ENCODE measurements around the gene ABCB8. TPM values are rescaled to one million over a fixed set of nuclear protein-coding genes. Genes with fewer than 3 reads are reported as not detected.

Gene ABCB8
- total RNA-seq: 67.6 TPM

DNA sequence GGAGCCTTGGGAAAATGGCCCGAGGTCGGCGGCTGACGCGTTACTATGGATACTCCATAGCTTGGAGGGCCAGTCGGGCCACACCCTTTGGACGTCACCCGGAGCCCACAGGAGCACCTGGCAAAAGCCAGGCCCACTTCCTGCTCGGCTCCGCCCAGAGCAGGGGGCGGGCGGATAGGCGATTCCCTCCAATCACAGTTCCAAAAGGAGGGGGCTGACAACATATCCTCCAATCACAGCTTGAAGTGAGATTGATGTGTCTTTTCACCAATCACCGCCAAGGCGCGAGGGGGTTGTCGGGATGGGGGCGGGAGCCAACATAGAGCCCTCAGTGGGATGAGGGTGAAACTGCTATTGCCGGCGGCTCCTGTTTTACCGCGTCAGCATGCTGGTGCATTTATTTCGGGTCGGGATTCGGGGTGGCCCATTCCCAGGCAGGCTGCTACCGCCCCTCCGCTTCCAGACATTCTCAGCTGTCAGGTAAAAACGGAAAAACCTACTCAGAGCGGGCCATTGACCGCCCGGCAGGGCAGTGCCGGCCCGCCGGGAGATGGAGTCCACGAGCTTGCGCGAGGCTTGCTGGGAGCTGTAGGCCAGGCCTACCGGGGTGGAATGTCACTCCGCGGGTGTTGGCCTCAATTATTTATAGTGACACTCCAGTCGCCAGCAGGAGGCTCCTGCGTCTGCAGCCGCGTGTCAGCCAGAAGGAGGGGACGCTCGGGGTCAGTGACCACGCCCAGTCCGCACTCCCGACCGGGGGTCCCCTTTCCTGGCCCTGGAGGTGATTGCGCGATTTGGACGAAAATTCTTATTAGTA is at the start of gene ABCB8:
Gene ABCB8 (plus strand): TSS at position 320 of the 817 bp plus-strand sequence. CDS start 66 bp downstream, at position 386.

DNA sequence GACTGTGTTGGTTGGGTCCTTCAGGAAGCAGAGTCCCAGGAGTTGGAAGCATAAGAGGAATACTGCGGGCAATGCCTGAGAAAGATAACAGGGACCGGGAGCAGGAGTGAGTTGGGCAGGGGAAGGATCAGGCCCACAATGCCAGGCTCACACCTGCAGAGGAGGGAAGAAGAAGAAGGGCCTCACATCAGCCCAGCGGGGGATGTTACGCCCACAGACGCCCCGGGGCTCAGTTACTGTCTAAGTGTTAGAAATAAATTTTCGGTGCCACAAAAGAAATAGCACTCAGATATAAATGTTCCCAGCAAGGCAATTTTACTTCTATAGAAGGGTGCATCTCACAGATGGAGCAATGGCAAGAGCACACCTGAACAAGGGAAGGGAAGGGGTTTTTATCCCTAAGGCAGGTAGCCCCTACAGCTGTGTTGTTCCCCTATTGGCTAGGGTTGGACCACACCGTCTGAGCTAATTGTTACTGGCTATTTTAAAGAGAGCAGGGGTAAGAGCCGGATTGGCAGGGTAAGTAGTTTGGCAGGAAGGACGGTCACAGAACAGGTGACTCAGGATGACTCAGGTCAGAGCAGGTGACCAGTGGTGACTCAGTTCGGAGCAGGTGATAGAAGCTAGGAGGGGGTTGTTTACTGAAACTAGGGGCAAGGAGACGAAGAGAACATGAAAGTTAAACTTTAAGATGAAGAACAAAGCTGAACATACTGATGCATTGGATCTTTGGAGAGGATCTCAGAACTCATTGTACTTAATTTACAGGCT is 37.6 kb upstream of the ABCB8 start, which contains the start of gene NOS3:
Gene NOS3 (plus strand): TSS at position 602 of the 771 bp plus-strand sequence. CDS start 2,787 bp downstream, outside the sequence.

DNA sequence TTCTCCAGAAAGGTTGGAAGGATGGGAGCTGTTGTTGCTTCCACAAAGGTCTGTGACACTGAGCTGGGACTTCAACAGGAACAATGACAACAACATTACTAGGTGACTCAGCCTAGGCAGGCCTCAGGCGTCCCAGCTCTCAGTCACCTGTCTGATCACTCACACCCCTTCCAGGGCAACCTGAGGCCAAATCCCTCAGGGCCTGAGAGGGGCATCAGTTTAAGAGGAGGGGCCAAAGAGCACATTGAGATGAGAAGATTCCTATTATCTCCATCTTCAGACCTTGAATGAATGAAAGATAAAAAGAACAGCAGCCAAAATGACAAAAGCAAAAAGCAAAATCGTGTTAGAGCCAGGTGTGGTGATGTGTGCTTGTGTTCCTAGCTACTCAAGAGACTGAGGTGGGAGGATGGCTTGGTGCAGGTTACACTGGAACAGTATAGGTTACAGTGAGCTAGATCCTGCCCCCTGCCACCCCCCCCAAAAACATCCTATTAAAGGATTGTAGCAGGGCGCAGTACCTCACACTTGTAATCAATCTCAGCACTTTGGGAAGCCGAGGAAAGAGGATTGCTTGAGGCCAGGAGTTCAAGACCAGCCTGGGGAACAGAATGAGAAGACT is 3.7 kb upstream of the ABCB8 start, which contains the start of gene ATG9B:
Gene ATG9B (minus strand): TSS at position 60 of the 622 bp plus-strand sequence. CDS start 71 bp downstream, outside the sequence.

DNA sequence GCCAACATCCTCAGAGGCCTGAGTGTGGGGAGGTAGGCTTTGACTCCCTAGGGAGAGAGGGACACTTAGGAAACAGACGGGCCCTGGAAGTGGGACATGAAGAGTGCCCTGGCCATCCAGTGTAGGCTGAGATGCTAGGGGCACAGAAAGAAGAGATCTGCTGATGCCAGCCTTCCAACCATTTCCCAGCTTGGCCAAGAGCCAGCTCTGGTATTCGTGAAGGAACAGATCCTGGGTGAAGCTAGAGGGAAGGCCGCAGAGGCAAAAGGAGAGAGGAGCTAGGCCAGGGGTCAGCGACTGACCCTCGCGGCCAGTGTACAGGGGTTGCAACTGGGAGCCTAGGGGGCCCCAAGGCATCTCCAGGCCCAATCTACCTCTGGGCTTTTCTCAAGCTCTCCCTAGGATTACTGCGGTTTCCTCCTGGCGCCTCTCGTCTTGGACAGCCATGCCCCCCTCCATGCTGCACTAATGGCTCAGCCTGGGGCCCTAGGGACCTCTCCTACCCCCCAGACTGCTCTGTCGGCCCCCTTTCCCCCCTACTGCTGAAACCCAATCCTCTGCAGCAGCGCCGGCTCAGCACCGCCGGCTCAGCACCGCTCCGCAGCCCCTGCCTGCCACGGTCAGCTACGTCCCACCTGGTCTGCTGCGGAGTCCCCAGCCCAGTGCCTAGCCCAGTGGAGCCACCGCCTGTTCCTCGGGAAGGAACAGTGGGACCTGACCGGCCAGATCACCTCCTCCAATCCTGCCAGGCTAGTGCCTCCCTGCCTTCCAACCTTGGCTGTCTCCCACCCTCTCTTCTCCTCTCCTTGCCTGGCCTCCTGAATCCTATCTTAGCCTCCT is 19.9 kb downstream of the ABCB8 start, which contains the start of gene ASIC3:
Gene ASIC3 (plus strand): TSS at position 556 of the 840 bp plus-strand sequence. CDS start 355 bp downstream, outside the sequence.

DNA sequence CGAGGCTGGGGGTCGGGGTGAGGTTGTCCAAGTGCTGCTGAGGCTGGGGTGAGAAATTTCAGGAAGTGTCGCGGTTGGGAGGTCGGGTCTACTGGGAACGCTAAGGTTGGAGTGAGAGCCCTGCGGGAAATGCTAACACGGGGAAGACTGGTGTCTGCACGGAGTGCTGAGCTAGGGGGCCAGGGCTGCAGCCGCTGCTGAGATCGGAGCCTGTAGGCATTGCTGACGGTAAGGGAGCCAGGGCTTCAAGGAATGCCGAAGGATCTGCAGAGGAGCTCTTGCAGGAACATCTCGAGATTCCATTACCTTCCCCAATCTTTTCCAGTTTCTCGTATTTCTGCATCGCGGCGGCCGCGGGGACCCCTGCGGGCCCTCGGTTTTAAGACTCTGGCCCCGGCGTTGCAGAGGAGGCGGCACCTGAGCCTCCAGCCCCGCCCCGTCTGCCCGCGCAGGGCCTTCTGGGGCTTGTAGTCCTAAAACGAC is 29.3 kb downstream of the ABCB8 start, which contains the start of gene CDK5:
Gene CDK5 (minus strand): TSS at position 392 of the 483 bp plus-strand sequence. CDS start 49 bp downstream, at position 343.

DNA sequence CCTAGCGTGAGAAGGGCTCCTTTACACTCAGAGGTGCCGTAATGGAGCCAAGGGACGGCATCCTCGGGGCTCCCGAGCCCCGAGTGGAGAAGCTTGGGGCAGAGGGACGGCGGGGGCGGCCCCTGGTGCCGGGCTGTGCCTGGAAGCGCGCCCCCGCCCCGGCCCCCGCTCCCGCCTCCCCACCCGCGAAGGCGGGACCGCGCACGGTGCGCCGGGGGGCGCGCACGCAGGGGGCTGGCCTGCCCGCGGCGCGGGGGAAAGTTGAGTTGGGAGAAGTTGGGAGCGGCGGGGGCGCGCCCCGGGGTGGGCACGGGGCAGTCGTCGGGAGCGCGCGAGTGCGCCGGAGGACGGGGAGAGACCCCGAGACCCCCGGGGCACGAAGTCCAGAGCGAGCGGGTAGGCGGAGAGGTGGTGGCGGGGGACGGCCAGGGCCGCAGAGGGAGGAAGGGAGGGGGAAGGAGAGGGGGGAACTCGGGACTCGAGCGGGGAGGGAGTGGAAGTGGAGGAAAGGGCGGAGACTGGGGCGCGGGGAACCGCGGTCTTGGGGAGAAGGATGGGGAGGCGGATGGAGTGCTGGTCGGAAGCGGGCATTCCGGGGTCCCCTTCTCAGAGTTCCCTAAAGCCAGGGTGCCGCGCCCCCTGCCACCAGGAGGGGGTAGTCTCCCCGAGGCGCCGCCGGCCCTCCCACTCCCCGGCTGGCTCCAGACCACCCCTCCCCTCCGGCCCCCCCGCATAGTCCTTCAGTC is 31.3 kb downstream of the ABCB8 start, which contains the start of gene SLC4A2:
Gene SLC4A2 (plus strand): TSS at position 223 of the 746 bp plus-strand sequence. CDS start 2,399 bp downstream, outside the sequence.

DNA sequence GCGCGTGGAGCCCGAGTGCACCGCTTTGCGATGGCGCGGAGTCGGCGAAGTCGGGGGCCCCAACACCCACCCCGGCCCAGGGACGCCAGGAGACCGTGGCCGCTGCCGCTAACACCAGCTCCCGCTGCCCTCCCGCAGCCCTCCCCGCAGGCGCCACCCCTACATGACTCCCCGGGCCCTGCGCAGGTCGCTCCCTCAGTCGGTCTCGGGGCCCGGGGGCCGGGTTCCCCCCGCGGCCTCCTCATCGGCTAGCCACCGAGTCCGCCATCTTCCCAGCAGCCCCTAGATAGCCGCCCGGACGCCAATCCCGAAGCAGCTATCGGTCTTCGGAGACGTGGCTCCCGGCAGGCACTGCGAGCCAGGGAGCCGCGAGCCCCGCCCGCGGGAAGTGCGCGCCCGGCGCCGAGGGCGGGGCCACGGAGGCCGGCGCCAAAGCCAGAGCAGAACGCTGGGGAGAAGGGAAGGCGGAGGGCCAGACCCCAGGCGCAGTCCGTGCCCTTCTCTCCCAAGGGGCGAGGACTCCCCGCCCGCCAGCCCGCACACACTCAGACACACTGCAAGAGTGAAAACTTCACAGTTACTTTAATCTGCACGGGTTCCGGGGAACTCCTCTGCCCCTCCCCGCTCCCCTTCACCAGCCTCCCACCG is 52.4 kb downstream of the ABCB8 start, which contains the start of gene FASTK:
Gene FASTK (minus strand): TSS at position 288 of the 648 bp plus-strand sequence. CDS start 43 bp downstream, at position 245.

DNA sequence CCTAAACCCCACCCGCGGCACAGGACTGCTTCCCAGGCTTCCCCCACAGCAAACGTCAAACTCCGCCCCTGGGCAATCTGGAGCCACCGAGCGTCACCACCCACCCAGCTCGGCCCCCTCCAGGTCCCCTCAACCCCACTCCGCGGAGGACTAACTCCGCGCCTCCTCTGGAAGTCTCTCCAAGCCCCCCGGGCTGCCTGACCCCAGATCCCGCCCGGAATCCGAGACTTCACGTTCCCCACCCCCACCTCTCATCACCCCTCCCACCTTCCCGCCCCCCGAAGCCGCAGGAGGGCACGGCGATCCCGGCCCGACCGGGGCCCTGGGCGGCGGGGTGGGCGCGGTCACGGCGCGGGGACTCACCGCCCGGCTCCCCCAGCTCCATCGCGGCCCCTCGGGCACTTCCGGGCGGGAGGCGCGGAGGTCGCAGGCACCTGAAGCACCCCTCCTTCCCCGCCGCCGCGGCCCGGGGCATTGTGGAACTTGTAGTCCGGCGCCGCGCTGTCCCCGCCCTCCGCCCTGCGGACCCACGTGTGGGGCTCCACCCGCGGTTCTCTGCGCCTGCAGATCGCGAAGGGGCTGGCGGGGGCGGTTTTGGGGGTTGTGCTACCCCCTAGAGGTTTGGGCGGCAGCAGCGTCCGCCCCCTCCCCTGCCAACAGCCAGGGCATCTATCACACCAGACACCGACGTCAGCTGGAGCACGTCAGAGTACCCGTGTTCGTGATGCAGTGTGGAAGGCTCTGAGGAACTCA is 55.0 kb downstream of the ABCB8 start, which contains the start of gene TMUB1:
Gene TMUB1 (minus strand): TSS at position 423 of the 753 bp plus-strand sequence. CDS start 930 bp downstream, outside the sequence.

DNA sequence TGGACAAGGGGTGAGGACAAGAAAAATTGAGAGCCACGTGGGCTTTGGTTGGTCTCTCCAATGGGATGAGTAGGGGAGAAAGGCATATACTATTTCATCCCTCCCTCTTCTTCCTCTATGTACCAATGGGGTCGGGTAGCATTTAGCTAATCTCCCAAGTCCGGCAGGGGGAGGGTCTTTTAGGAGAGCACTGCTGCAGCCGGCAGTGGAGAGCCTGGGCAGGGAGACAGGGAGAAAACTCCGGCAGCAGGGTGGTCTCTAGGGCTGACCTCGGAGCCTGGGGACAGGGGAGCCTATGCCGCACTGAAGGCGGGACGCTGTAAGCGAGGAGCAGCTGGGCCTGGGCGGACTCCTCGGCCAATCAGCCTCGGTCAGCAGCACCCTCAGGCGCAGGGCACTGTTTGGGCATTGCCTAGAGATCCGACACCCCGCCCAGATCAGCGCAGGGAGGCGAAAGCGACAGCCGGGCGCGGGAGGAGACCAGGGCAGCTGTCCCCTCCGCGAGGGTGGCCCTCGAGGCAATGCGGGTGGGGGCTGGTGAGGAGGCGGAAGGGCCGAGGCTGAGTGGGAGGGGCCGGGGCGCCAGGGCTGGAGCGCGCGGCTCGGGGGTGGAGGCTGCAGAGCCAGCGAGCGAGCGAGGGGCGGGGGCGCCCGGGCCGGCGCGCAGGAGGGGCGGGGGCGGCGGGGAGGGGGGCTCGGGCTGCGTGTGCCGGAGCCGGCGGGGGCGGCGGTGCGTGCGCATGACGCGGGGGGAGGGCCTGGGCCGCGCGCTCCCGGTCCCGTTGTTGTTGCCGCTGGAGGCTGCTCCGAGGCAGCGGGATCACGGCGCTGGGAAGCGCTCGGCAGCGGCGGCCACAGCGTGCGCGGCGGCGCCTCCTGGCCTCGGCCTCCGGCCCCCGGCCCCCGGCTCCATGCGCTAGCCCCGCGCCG is 57.7 kb downstream of the ABCB8 start, which contains the start of gene AGAP3:
Gene AGAP3 (plus strand): TSS at position 785 of the 930 bp plus-strand sequence. CDS start 267 bp downstream, outside the sequence.

Other genes starting within 250 kb of the ABCB8 start
- not detected for gene TMEM176B, start 228.1 kb upstream of the ABCB8 start, total RNA-seq
- not detected for gene TMEM176A, start 227.7 kb upstream of the ABCB8 start, total RNA-seq
- not detected for gene AOC1, start 175.9 kb upstream of the ABCB8 start, total RNA-seq
- 17.2 TPM for gene KCNH2, start 50.1 kb upstream of the ABCB8 start, total RNA-seq
- 1.3 TPM for gene NOS3, start 37.4 kb upstream of the ABCB8 start, total RNA-seq
- 2.8 TPM for gene ATG9B, start 4.0 kb upstream of the ABCB8 start, total RNA-seq
- gene ASIC3, start 20.1 kb downstream of the ABCB8 start, total RNA-seq: 2.5 TPM
- gene CDK5, start 29.4 kb downstream of the ABCB8 start, total RNA-seq: 36.6 TPM
- 10.6 TPM for gene SLC4A2, start 31.1 kb downstream of the ABCB8 start, total RNA-seq
- gene FASTK, start 52.4 kb downstream of the ABCB8 start, total RNA-seq: 53.5 TPM
- gene TMUB1, start 55.0 kb downstream of the ABCB8 start, total RNA-seq: 8.5 TPM
- 106 TPM for gene AGAP3, start 58.0 kb downstream of the ABCB8 start, total RNA-seq
- not detected for gene GBX1, start 139.2 kb downstream of the ABCB8 start, total RNA-seq
- not detected for gene ASB10, start 158.8 kb downstream of the ABCB8 start, total RNA-seq
- gene H2BK1, start 182.0 kb downstream of the ABCB8 start, total RNA-seq: not detected
- gene ABCF2, start 198.8 kb downstream of the ABCB8 start, total RNA-seq: 27.9 TPM
- 24.4 TPM for gene CHPF2, start 204.0 kb downstream of the ABCB8 start, total RNA-seq
- gene SMARCD3, start 220.2 kb downstream of the ABCB8 start, total RNA-seq: 154 TPM